GM12878 (cell line): ENCODE measurements around the gene NFATC2. TPM values are rescaled to one million over a fixed set of nuclear protein-coding genes. Genes with fewer than 3 reads are reported as not detected.
A peak's percentile ranks its signal among the peaks of the same experiment; 100 is the strongest.

ENCODE experiments used
- ATAC-seq: fragments of 200-7000 bp; cut with Tn5 transposase; 3 replicates; pipeline ENCODE4 v1.9.1; 2020; ENCODE audit warnings: mild to moderate bottlenecking, moderate library complexity
- BruUV-seq: library from RNA; stranded (reverse); fragments of 400-500 nt; replicated peaks from 2 replicates; lab custom pipeline; 2021; lab: Mats Ljungman, UMichigan
- CTCF ChIA-PET: fragments of 300-600 bp; sonication (Branson Sonifier 250); formaldehyde crosslinking; extraction: SDS; loops from one replicate; lab custom pipeline; 2021; ENCODE audit warnings: inconsistent platforms; lab: Yijun Ruan, JAX
- POLR2A ChIA-PET: fragments of 350-600 bp; formaldehyde crosslinking; extraction: SDS; loops from one replicate; lab custom pipeline; 2021; ENCODE audit warnings: inconsistent platforms; lab: Charles Lee
- RAD21 ChIA-PET: fragments of 300-600 bp; sonication (Branson Sonifier 250); formaldehyde crosslinking; loops from one replicate; lab custom pipeline; 2023; ENCODE audit warnings: antibody characterized with exemption; ENCODE audit not compliant: unreplicated experiment; lab: Charles Lee
- SMC1A ChIA-PET: fragments of 300-600 bp; sonication (Branson Sonifier 250); formaldehyde crosslinking; loops from one replicate; lab custom pipeline; 2023; ENCODE audit not compliant: unreplicated experiment, uncharacterized antibody; lab: Charles Lee
- DNase-seq: peaks from one replicate; pipeline ENCODE4 v3.0.0-alpha.2; 2011; ENCODE audit warnings: low read depth, low spot score
- FAIRE-seq: peaks from 3 replicates; lab custom pipeline; 2011; peaks lifted over from hg19 to GRCh38; lab: Jason Lieb, UNC
- H2AFZ ChIP-seq: 2 replicates; pipeline ENCODE4 v1.6.0; 2011; ENCODE audit warnings: low read depth, low read length, control low read depth; ENCODE audit not compliant: control insufficient read depth
- H3K27ac ChIP-seq: 2 replicates; pipeline ENCODE4 v1.5.1; 2011; ENCODE audit warnings: control low read depth; ENCODE audit not compliant: control insufficient read depth, insufficient read depth
- H3K27me3 ChIP-seq, 2 experiments: replicated peaks in 1 of 2; 2 replicates each; pipeline versions ENCODE4 v1.6.0 to v1.6.1; 2011; ENCODE audit warnings: low read length in 1 of 2; ENCODE audit not compliant: control insufficient read depth in 2 of 2, insufficient read depth in 2 of 2
- H3K36me3 ChIP-seq, 2 experiments: 2 replicates each; pipeline ENCODE4 v1.5.1; 2011; ENCODE audit warnings: low read length in 1 of 2; ENCODE audit not compliant: control insufficient read depth in 2 of 2, insufficient read depth in 2 of 2
- H3K4me1 ChIP-seq: 2 replicates; pipeline ENCODE4 v1.6.1; 2011; ENCODE audit warnings: mild to moderate bottlenecking, low read length, moderate library complexity, mixed read lengths; ENCODE audit not compliant: control insufficient read depth, insufficient read depth
- H3K4me2 ChIP-seq: 2 replicates; pipeline ENCODE4 v1.6.0; 2011; ENCODE audit warnings: control low read depth; ENCODE audit not compliant: control insufficient read depth, insufficient read depth
- H3K4me3 ChIP-seq: fragments of 200-600 bp; sonication (generic); 2 replicates; pipeline ENCODE4 v1.5.1; 2016
- H3K79me2 ChIP-seq: 2 replicates; pipeline ENCODE4 v1.6.0; 2011; ENCODE audit warnings: low read length; ENCODE audit not compliant: control insufficient read depth, insufficient read depth
- H3K9ac ChIP-seq: 2 replicates; pipeline ENCODE4 v1.8.0; 2011; ENCODE audit warnings: low read length, control low read depth, mixed read lengths; ENCODE audit not compliant: control insufficient read depth, insufficient read depth
- H3K9me3 ChIP-seq: replicated peaks from 3 replicates; pipeline ENCODE4 v1.5.1; 2011; ENCODE audit warnings: mild to moderate bottlenecking, low read length; ENCODE audit not compliant: control insufficient read depth, insufficient read depth
- H4K20me1 ChIP-seq: 2 replicates; pipeline ENCODE4 v1.6.0; 2011; ENCODE audit not compliant: control insufficient read depth, insufficient read depth
- GABPA ChIP-seq: IDR thresholded peaks from 2 replicates; pipeline ENCODE4 v1.6.1; 2014; ENCODE audit warnings: antibody characterized with exemption, low read depth, mild to moderate bottlenecking, inconsistent platforms
- LARP7 ChIP-seq: fragments of 450-650 bp; IDR thresholded peaks from 2 replicates; pipeline ENCODE4 v1.6.1; 2017; ENCODE audit warnings: mild to moderate bottlenecking
- POLR2AphosphoS5 ChIP-seq: IDR thresholded peaks from 2 replicates; pipeline ENCODE4 v1.6.1; 2011; ENCODE audit warnings: mild to moderate bottlenecking, low read length, inconsistent platforms
- RB1 ChIP-seq: fragments of 450-650 bp; formaldehyde crosslinking; IDR thresholded peaks from 2 replicates; pipeline ENCODE4 v1.6.1; 2017; ENCODE audit warnings: mild to moderate bottlenecking, borderline replicate concordance
- TCF7 ChIP-seq: IDR thresholded peaks from 2 replicates; pipeline ENCODE4 v1.6.1; 2014; ENCODE audit warnings: antibody characterized with exemption, borderline replicate concordance
- WGBS: methylation state at CpG from one replicate; pipeline ENCODE4 v1.1.6; 2016; ENCODE audit warnings: low lambda C conversion rate; ENCODE audit not compliant: insufficient replicate concordance, insufficient coverage; ENCODE audit errors: missing lambda C conversion rate; 5-methylcytosine and 5-hydroxymethylcytosine counted together
- in situ Hi-C: fragments of 300-500 bp; cut with MboI; formaldehyde crosslinking; loops from 9 replicates; pipeline ENCODE4 v1.14.3; 2018; ENCODE audit warnings: mixed read lengths
- intact Hi-C: fragments of 100-400 bp; cut with micrococcal nuclease; formaldehyde crosslinking; loops from one replicate; pipeline ENCODE4 v1.14.2; 2022; ENCODE audit not compliant: unreplicated experiment
- polyA plus RNA-seq, 11 experiments: library from polyadenylated mRNA; depleted of rRNA in 4 of 11; unstranded in 6 of 11; stranded (reverse) in 5 of 11; fragments of >200 nt; fragmentation: Nextera tagmentation in 4 of 11; fragmentation: Illumina TruSeq in 1 of 11; extraction: Ambion mirVana in 4 of 11; extraction: Trizol in 1 of 11; gene quantifications; 1 replicate in 1 of 11; 2 replicates in 10 of 11; pipeline versions ENCODE4 v1.2.1 to v1.2.3, GENCODE V29; 2011 to 2016; ENCODE audit warnings: inconsistent platforms in 2 of 11, missing spikeins in 2 of 11, low read depth in 1 of 11
- total RNA-seq, 4 experiments: library from RNA; depleted of rRNA in 3 of 4; stranded (reverse); fragments of >200 nt in 3 of 4; fragmentation: Illumina TruSeq in 1 of 4; extraction: Trizol in 1 of 4; gene quantifications; 2 replicates each; pipeline versions ENCODE4 v1.2.1 to v1.2.3, GENCODE V29; 2013 to 2021

NFATC2 gene
- total and polyA plus RNA-seq, 10 of the 15 experiments (the other 5 are each of a cell fraction or from before 2014, with no cell fraction given), result 3.3 to 20.0 (median 7.3) TPM

DNA sequence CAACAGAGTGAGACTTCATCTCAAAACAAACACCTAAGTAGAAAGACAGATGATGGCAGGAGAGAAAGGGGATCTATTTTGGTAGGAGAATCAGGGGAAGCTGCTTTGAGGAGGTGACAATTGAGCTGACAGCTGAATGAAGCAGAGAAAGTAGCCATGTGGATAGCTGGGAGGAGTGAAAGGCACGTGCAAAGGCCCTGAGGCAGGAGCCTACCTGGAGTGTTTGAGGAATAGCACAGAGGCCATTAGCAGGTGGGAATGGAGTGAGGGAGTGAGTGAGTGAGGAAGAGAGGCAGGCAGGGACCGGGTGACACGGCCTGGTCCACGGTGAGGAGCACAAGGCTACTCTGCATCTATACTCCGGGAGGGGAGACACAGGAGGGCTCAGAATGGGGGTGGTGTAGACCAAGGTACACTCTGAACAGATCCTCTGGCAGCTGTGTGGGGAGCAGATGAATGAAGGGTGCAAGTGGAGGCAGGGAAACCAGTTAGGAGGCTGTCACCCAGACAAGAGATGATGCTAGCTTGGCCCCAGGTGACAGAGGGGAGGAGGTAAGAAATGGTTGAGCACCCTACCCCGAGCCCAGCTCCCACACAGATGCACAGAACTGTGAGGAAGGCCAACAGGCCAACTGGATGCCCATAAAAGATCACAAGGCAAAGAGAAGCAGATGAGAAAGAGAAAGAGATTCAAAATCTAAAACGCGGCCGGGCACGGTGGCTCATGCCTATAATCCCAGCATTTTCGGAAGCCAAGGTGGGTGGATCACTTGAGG, 43.6 kb downstream of the NFATC2 start:
- FAIRE-seq (no peak), DNase-seq (no peak), ATAC-seq (no peak)
- ChIA-PET SMC1A (interaction anchor here (0.9 to 3.5 kb wide), 6 partner anchors 9 to 113 kb away, joined by 3 to 13 read pairs (median 4); no protein-coding TSS in a partner anchor), POLR2A (interaction anchor here (1.1 kb wide), 1 partner anchor 28 kb away, joined by 3 read pairs; no protein-coding TSS in a partner anchor), CTCF (interaction anchor here (1.4 kb wide), 1 partner anchor 42 kb away, joined by 5 read pairs; no protein-coding TSS in a partner anchor), RAD21 (no interaction called here)
- TF ChIP-seq TCF7, result no peak
- no peak for TF ChIP-seq LARP7
- TF ChIP-seq RB1, result no peak
- TF ChIP-seq POLR2AphosphoS5, result no peak
- TF ChIP-seq GABPA, result no peak
- in situ Hi-C loops (no loop called here), intact Hi-C loops (loop anchor here (1.0 to 2.0 kb wide), 2 partner anchors 19 to 38 kb away; no protein-coding TSS in a partner anchor)
- peak overlapping the region; percentile 86 for H3K27ac ChIP-seq
- no peaks in the 10 kb centered on the region for H4K20me1 ChIP-seq
- H3K9ac ChIP-seq, result no peak overlapping the region
- H3K79me2 ChIP-seq, result peaks cover 12% of the 10 kb centered on the region
- WGBS, result 83% methylated on average over 11 of the region's 11 CpGs
- H3K36me3 ChIP-seq, result peaks cover 5 to 6% of the 10 kb centered on the region in 2 experiments; a peak in 2 of 4 replicates
- no peak overlapping the region for H2AFZ ChIP-seq
- H3K4me2 ChIP-seq, result peak overlapping the region; percentile 20; the same call in 1 of the 2 replicates
- peaks cover 51% of the 10 kb centered on the region for H3K4me1 ChIP-seq
- H3K9me3 ChIP-seq, result no peaks in the 10 kb centered on the region
- no TSS peak for BruUV-seq
- no peaks in the 10 kb centered on the region for H3K27me3 ChIP-seq
- H3K4me3 ChIP-seq, result no peak overlapping the region
